H1 (cell line): ENCODE results near the gene CDK5R1. TPM values are rescaled to one million over a fixed set of nuclear protein-coding genes. Genes with fewer than 3 reads are reported as not detected.

Experiments used
- CHD7 ChIP-seq: fragments of 300-600 bp; sonication (generic); IDR thresholded peaks from 2 replicates; pipeline ENCODE4 v1.7.1; 2012; ENCODE audit warnings: low read length, moderate library complexity, mild to moderate bottlenecking, inconsistent platforms; ENCODE audit not compliant: insufficient replicate concordance
- EZH2 ChIP-seq: fragments of 200-600 bp; sonication (generic); IDR thresholded peaks from 2 replicates; pipeline ENCODE4 v1.7.1; 2012; ENCODE audit warnings: low read depth, mild to moderate bottlenecking, moderate library complexity, low read length, inconsistent platforms; ENCODE audit not compliant: severe bottlenecking
- KDM5A ChIP-seq: fragments of 200-600 bp; IDR thresholded peaks from 2 replicates; pipeline ENCODE4 v1.7.1; 2012; ENCODE audit warnings: mild to moderate bottlenecking, low read length, inconsistent platforms, mixed read lengths
- PHF8 ChIP-seq: fragments of 200-600 bp; sonication (generic); conservative IDR thresholded peaks from 2 replicates; pipeline ENCODE4 v1.7.1; 2012; ENCODE audit warnings: low read depth, mild to moderate bottlenecking, inconsistent platforms, low read length, moderate library complexity
- POU5F1 ChIP-seq: IDR thresholded peaks from 2 replicates; pipeline ENCODE4 v1.6.1; 2011; ENCODE audit warnings: low read depth, mild to moderate bottlenecking, low read length, moderate library complexity
- RAD21 ChIP-seq, 2 experiments: IDR thresholded peaks in 1 of 2; conservative IDR thresholded peaks in 1 of 2; 2 replicates each; pipeline ENCODE4 v1.6.1; 2011; ENCODE audit warnings: low read depth in 2 of 2, low read length in 2 of 2, improper control_type of control experiment in 1 of 2, inconsistent platforms in 1 of 2, mild to moderate bottlenecking in 1 of 2, moderate library complexity in 1 of 2
- RNF2 ChIP-seq: fragments of 200-900, 300-1000 bp; sonication (generic); IDR thresholded peaks from 2 replicates; pipeline ENCODE4 v1.7.1; 2016; ENCODE audit warnings: borderline replicate concordance, low read depth, mild to moderate bottlenecking, antibody characterized with exemption, low read length; ENCODE audit not compliant: poor library complexity, severe bottlenecking; ENCODE audit errors: missing control alignments
- SIRT6 ChIP-seq: IDR thresholded peaks from one replicate; pipeline ENCODE4 v1.7.1; 2012; ENCODE audit warnings: low read length, inconsistent platforms
- SP1 ChIP-seq: IDR thresholded peaks from 2 replicates; pipeline ENCODE4 v1.6.1; 2011; ENCODE audit warnings: low read depth, low read length
- polyA plus RNA-seq, 7 experiments: library from polyadenylated mRNA; depleted of rRNA in 3 of 7; stranded (reverse) in 5 of 7; unstranded in 2 of 7; fragments of >200 nt in 5 of 7; fragments of 200-250 nt in 2 of 7; gene quantifications; 1 replicate in 5 of 7; 2 replicates in 1 of 7; 4 replicates in 1 of 7; pipeline versions ENCODE4 v1.2.1 to v1.2.3, GENCODE V29; 2011 to 2013; ENCODE audit warnings: missing spikeins in 2 of 7, mixed read lengths in 2 of 7
- total RNA-seq: library from RNA; stranded (reverse); fragmentation: NEBNext Ultra II Directional; extraction: Animal tissue kit (Norgen Biotek cat#: 25700); gene quantifications from 2 replicates; pipeline ENCODE4 v1.2.1, GENCODE V29; 2021

CDK5R1 gene
- total and polyA plus RNA-seq, 2 of the 8 experiments (the other 6 are each of a cell fraction or from before 2014, with no cell fraction given): 2.7 to 9.9 TPM

- no peak for TF ChIP-seq CHD7
- TF ChIP-seq SIRT6: no peak
- no peak for TF ChIP-seq KDM5A
- TF ChIP-seq RNF2: no peak
- no peak for TF ChIP-seq EZH2
- no peak for TF ChIP-seq POU5F1
- TF ChIP-seq RAD21 (IDR thresholded peaks at IDR 0.05 in 1 of 2, conservative IDR thresholded peaks at IDR 0.05 in 1 of 2; ENCODE audit: low read depth in 2 of 2, low read length in 2 of 2): no peak
- TF ChIP-seq PHF8: no peak
- no peak for TF ChIP-seq SP1
- TF ChIP-seq, all 59 proteins: peak for 0
These were observed 34.1 kb downstream of the CDK5R1 start (continued) for GRCh38 chr17:32520737-32521404.
